NCI-H446 (cell line): ENCODE measurements around the gene CDON.
"Not testable (repeated sequence)": the region's sequence is repeated elsewhere in the genome, so short reads cannot be mapped to it uniquely, and the experiment has no call there.

ENCODE experiments used
- DNase-seq, 2 experiments: peaks; one replicate each; lab custom pipeline; 2025; lab: John Stamatoyannopoulos, UW

Gene CDON

GRCh38 chr11:125995313-125995712 lies 67.4 kb downstream of the CDON start:
- DNase-seq: no peak

- DNase-seq: no peak
These were observed 68.2 kb downstream of the CDON start for GRCh38 chr11:125994509-125994908.

GRCh38 chr11:125992893-125993292 lies 69.8 kb downstream of the CDON start:
- DNase-seq: no peak

GRCh38 chr11:125990244-125990643 lies 72.4 kb downstream of the CDON start:
- DNase-seq: peak; percentile 33 to 70

GRCh38 chr11:125987066-125987641 lies 75.5 kb downstream of the CDON start:
- DNase-seq: no peak

GRCh38 chr11:125985956-125986355 lies 76.7 kb downstream of the CDON start:
- not testable (repeated sequence) for DNase-seq

GRCh38 chr11:125982348-125982730 lies 80.3 kb downstream of the CDON start:
- no peak for DNase-seq

GRCh38 chr11:125980436-125980835 lies 82.2 kb downstream of the CDON start:
- DNase-seq: no peak

- no peak for DNase-seq
These were observed 83.2 kb downstream of the CDON start for GRCh38 chr11:125979511-125979910.

- no peak for DNase-seq
These were observed 83.8 kb downstream of the CDON start for GRCh38 chr11:125978778-125979407.

- no peak for DNase-seq
These were observed 84.4 kb downstream of the CDON start for GRCh38 chr11:125978181-125978716.

- no peak for DNase-seq
These were observed 85.3 kb downstream of the CDON start for GRCh38 chr11:125977333-125977732.

GRCh38 chr11:125976156-125976555 lies 86.5 kb downstream of the CDON start:
- no peak for DNase-seq

- no peak for DNase-seq
These were observed 87.0 kb downstream of the CDON start for GRCh38 chr11:125975634-125976033.

GRCh38 chr11:125974284-125974683 lies 88.4 kb downstream of the CDON start:
- no peak for DNase-seq

- DNase-seq: no peak
These were observed 91.0 kb downstream of the CDON start for GRCh38 chr11:125971618-125972017.

- DNase-seq: no peak
These were observed 94.3 kb downstream of the CDON start for GRCh38 chr11:125968354-125968753.

- DNase-seq: no peak
These were observed 95.2 kb downstream of the CDON start for GRCh38 chr11:125967515-125967914.

- no peak for DNase-seq
These were observed 101.9 kb downstream of the CDON start for GRCh38 chr11:125960771-125961170.

- no peak for DNase-seq
These were observed 102.7 kb downstream of the CDON start for GRCh38 chr11:125959931-125960330.

GRCh38 chr11:125959511-125959910 lies 103.2 kb downstream of the CDON start:
- DNase-seq: no peak

GRCh38 chr11:125958872-125959400 lies 103.7 kb downstream of the CDON start:
- DNase-seq: no peak

- DNase-seq: no peak
These were observed 104.9 kb downstream of the CDON start for GRCh38 chr11:125957618-125958332.
